H1 (cell line): ENCODE results near the gene SIK3. TPM values are rescaled to one million over a fixed set of nuclear protein-coding genes. Genes with fewer than 3 reads are reported as not detected.

Experiments used
- CTCF ChIA-PET: fragments of 300-600 bp; sonication (Branson Sonifier 250); formaldehyde crosslinking; loops from one replicate; lab custom pipeline; 2021; ENCODE audit not compliant: partially characterized antibody; lab: Charles Lee
- POLR2A ChIA-PET: fragments of 300-600 bp; sonication (Branson Sonifier 250); formaldehyde crosslinking; loops from one replicate; lab custom pipeline; 2021; ENCODE audit warnings: inconsistent platforms; ENCODE audit not compliant: partially characterized antibody; lab: Charles Lee
- DNase-seq, 2 experiments: peaks; one replicate each; pipeline versions ENCODE4 v3.0.0 to v3.0.0-alpha.2; 2010 to 2022; ENCODE audit warnings: low spot score in 2 of 2, low read depth in 1 of 2, mixed read lengths in 1 of 2
- FAIRE-seq: peaks from 2 replicates; lab custom pipeline; 2011; peaks lifted over from hg19 to GRCh38; lab: Jason Lieb, UNC
- H2AFZ ChIP-seq: 2 replicates; pipeline ENCODE4 v1.8.1; 2012; ENCODE audit warnings: low read length, inconsistent platforms
- H2AK5ac ChIP-seq: 2 replicates; pipeline ENCODE4 v1.6.1; 2013; ENCODE audit warnings: low read depth, low read length
- H2BK120ac ChIP-seq: replicated peaks from 2 replicates; pipeline ENCODE3; 2013; ENCODE audit warnings: low read depth, low read length, inconsistent platforms
- H2BK12ac ChIP-seq: 2 replicates; pipeline ENCODE4 v1.6.1; 2013; ENCODE audit warnings: low read depth, low read length
- H2BK15ac ChIP-seq: 2 replicates; pipeline ENCODE4 v1.6.1; 2013; ENCODE audit warnings: low read length
- H2BK20ac ChIP-seq: 2 replicates; pipeline ENCODE4 v1.6.1; 2013; ENCODE audit warnings: low read length
- H2BK5ac ChIP-seq: 2 replicates; pipeline ENCODE4 v1.6.1; 2013; ENCODE audit warnings: low read depth, low read length
- H3K14ac ChIP-seq: 2 replicates; pipeline ENCODE4 v1.6.1; 2013; ENCODE audit warnings: inconsistent platforms; ENCODE audit not compliant: insufficient read length
- H3K18ac ChIP-seq: 2 replicates; pipeline ENCODE4 v1.6.1; 2013; ENCODE audit warnings: low read length; ENCODE audit errors: extremely low read depth
- H3K23ac ChIP-seq: 2 replicates; pipeline ENCODE4 v1.6.1; 2013; ENCODE audit warnings: inconsistent platforms; ENCODE audit not compliant: insufficient read length
- H3K23me2 ChIP-seq: 2 replicates; pipeline ENCODE4 v1.6.1; 2013; ENCODE audit warnings: low read depth, low read length
- H3K27ac ChIP-seq: 2 replicates; pipeline ENCODE4 v1.6.1; 2011; ENCODE audit warnings: low read depth, low read length, inconsistent platforms
- H3K27me3 ChIP-seq, 4 experiments: replicated peaks in 1 of 4; 1 replicate in 1 of 4; 2 replicates in 3 of 4; pipeline versions ENCODE4 v1.6.1 to v1.8.1; 2011 to 2013; ENCODE audit warnings: low read length in 3 of 4, mild to moderate bottlenecking in 3 of 4, inconsistent platforms in 2 of 4, mixed read lengths in 2 of 4, moderate library complexity in 1 of 4; ENCODE audit not compliant: control insufficient read depth in 3 of 4, insufficient read depth in 3 of 4; ENCODE audit errors: extremely low read depth in 1 of 4
- H3K36me3 ChIP-seq, 4 experiments: 2 replicates each; pipeline versions ENCODE4 v1.6.1 to v1.8.1; 2011 to 2013; ENCODE audit warnings: mild to moderate bottlenecking in 4 of 4, low read length in 3 of 4, moderate library complexity in 2 of 4, control low read depth in 1 of 4, inconsistent platforms in 1 of 4; ENCODE audit not compliant: insufficient read depth in 4 of 4, control insufficient read depth in 2 of 4
- H3K4ac ChIP-seq: replicated peaks from 2 replicates; pipeline ENCODE3; 2013; ENCODE audit warnings: low read length, low read depth, mixed read lengths, inconsistent platforms; ENCODE audit not compliant: insufficient read length
- H3K4me1 ChIP-seq, 4 experiments: replicated peaks in 1 of 4; 1 replicate in 1 of 4; 2 replicates in 3 of 4; pipeline versions ENCODE4 v1.6.1 to v1.8.1; 2011 to 2013; ENCODE audit warnings: low read length in 3 of 4, inconsistent platforms in 2 of 4, mixed read lengths in 1 of 4; ENCODE audit not compliant: insufficient read depth in 4 of 4, control insufficient read depth in 3 of 4
- H3K4me2 ChIP-seq, 2 experiments: 2 replicates each; pipeline versions ENCODE4 v1.6.1 to v1.8.1; 2011 to 2013; ENCODE audit warnings: low read depth in 2 of 2, low read length in 2 of 2, control low read depth in 1 of 2, inconsistent platforms in 1 of 2, mild to moderate bottlenecking in 1 of 2; ENCODE audit not compliant: insufficient read depth in 1 of 2
- H3K4me3 ChIP-seq, 4 experiments: fragments of 200-600, 300-600 bp in 1 of 4; sonication (generic), shearing (Covaris generic), sonication (Bioruptor Twin) in 1 of 4; 2 replicates each; pipeline versions ENCODE4 v1.5.1 to v1.8.1; 2011 to 2016; ENCODE audit warnings: low read length in 4 of 4, low read depth in 3 of 4, control low read depth in 2 of 4, inconsistent platforms in 2 of 4, mild to moderate bottlenecking in 2 of 4, mixed read lengths in 1 of 4, moderate library complexity in 1 of 4; ENCODE audit not compliant: insufficient read depth in 2 of 4; ENCODE audit errors: extremely low read depth in 1 of 4
- H3K56ac ChIP-seq: replicated peaks from 2 replicates; pipeline ENCODE3; 2013; ENCODE audit warnings: low read depth, mild to moderate bottlenecking, mixed read lengths, low read length, inconsistent platforms; ENCODE audit not compliant: insufficient read length
- H3K79me1 ChIP-seq: 2 replicates; pipeline ENCODE4 v1.6.1; 2013; ENCODE audit warnings: low read depth, low read length, control low read depth
- H3K79me2 ChIP-seq, 2 experiments: 2 replicates each; pipeline versions ENCODE4 v1.6.1 to v1.8.1; 2012 to 2013; ENCODE audit warnings: low read length in 2 of 2, mild to moderate bottlenecking in 2 of 2, inconsistent platforms in 1 of 2; ENCODE audit not compliant: insufficient read depth in 2 of 2, control insufficient read depth in 1 of 2
- H3K9ac ChIP-seq, 4 experiments: replicated peaks in 1 of 4; 1 replicate in 1 of 4; 2 replicates in 3 of 4; pipeline versions ENCODE4 v1.6.1 to v1.8.1; 2011 to 2013; ENCODE audit warnings: low read depth in 3 of 4, low read length in 3 of 4, control low read depth in 2 of 4, mild to moderate bottlenecking in 2 of 4, moderate library complexity in 2 of 4, inconsistent platforms in 1 of 4; ENCODE audit errors: extremely low read depth in 1 of 4
- H3K9me3 ChIP-seq, 2 experiments: 2 replicates each; pipeline versions ENCODE4 v1.6.1 to v1.8.1; 2012 to 2013; ENCODE audit warnings: mild to moderate bottlenecking in 2 of 2, moderate library complexity in 2 of 2, control low read depth in 1 of 2, inconsistent platforms in 1 of 2, low read depth in 1 of 2, low read length in 1 of 2, mixed read lengths in 1 of 2; ENCODE audit not compliant: insufficient read depth in 2 of 2
- H4K20me1 ChIP-seq, 2 experiments: replicated peaks in 1 of 2; 2 replicates each; pipeline versions ENCODE3 to v1.8.1; 2011 to 2013; ENCODE audit warnings: inconsistent platforms in 2 of 2, low read length in 2 of 2, mild to moderate bottlenecking in 1 of 2; ENCODE audit not compliant: insufficient read depth in 2 of 2, control insufficient read depth in 1 of 2
- H4K5ac ChIP-seq: 2 replicates; pipeline ENCODE4 v1.6.1; 2013; ENCODE audit warnings: low read length, low read depth, mixed read lengths, inconsistent platforms; ENCODE audit not compliant: insufficient read length
- H4K8ac ChIP-seq: 2 replicates; pipeline ENCODE4 v1.8.0; 2013; ENCODE audit warnings: mild to moderate bottlenecking, moderate library complexity, low read length, inconsistent platforms; ENCODE audit not compliant: insufficient read depth; ENCODE audit errors: extremely low read depth
- H4K91ac ChIP-seq: replicated peaks from 2 replicates; pipeline ENCODE3; 2013; ENCODE audit warnings: low read length, mixed read lengths, inconsistent platforms; ENCODE audit not compliant: insufficient read length
- CBX8 ChIP-seq: fragments of 300-800, 300-1000 bp; sonication (generic); IDR thresholded peaks from 2 replicates; pipeline ENCODE4 v1.7.1; 2016; ENCODE audit warnings: low read depth, low read length, borderline replicate concordance
- E2F6 ChIP-seq: IDR thresholded peaks from 2 replicates; pipeline ENCODE4 v1.6.1; 2012; ENCODE audit warnings: inconsistent platforms
- EP300 ChIP-seq, 2 experiments: IDR thresholded peaks; 1 replicate in 1 of 2; 2 replicates in 1 of 2; pipeline ENCODE4 v1.6.1; 2011 to 2012; ENCODE audit warnings: low read depth in 2 of 2, low read length in 2 of 2, mild to moderate bottlenecking in 2 of 2, borderline replicate concordance in 1 of 2, inconsistent platforms in 1 of 2, moderate library complexity in 1 of 2
- EZH2 ChIP-seq: fragments of 200-600 bp; sonication (generic); IDR thresholded peaks from 2 replicates; pipeline ENCODE4 v1.7.1; 2012; ENCODE audit warnings: low read depth, mild to moderate bottlenecking, moderate library complexity, low read length, inconsistent platforms; ENCODE audit not compliant: severe bottlenecking
- HDAC6 ChIP-seq: IDR thresholded peaks from one replicate; pipeline ENCODE4 v1.7.1; 2012; ENCODE audit warnings: low read depth, mild to moderate bottlenecking, inconsistent platforms, low read length, moderate library complexity
- JUN ChIP-seq: IDR thresholded peaks from 2 replicates; pipeline ENCODE4 v1.6.1; 2011; ENCODE audit warnings: low read depth, mild to moderate bottlenecking, improper control_type of control experiment, low read length
- KDM4A ChIP-seq: IDR thresholded peaks from one replicate; pipeline ENCODE4 v1.7.1; 2012; ENCODE audit warnings: low read depth, mild to moderate bottlenecking, moderate library complexity, low read length, inconsistent platforms; ENCODE audit not compliant: severe bottlenecking
- POLR2A ChIP-seq, 2 experiments: IDR thresholded peaks; 1 replicate in 1 of 2; 2 replicates in 1 of 2; pipeline ENCODE4 v1.6.1; 2011; ENCODE audit warnings: low read depth in 2 of 2, low read length in 2 of 2, mild to moderate bottlenecking in 2 of 2; ENCODE audit errors: control extremely low read depth in 1 of 2
- SAP30 ChIP-seq: fragments of 300-600 bp; sonication (generic); IDR thresholded peaks from 2 replicates; pipeline ENCODE4 v1.7.1; 2012; ENCODE audit warnings: low read length, moderate library complexity, mild to moderate bottlenecking, inconsistent platforms; ENCODE audit not compliant: insufficient read depth, insufficient replicate concordance
- SP2 ChIP-seq: IDR thresholded peaks from 2 replicates; pipeline ENCODE4 v1.6.1; 2012; ENCODE audit warnings: mild to moderate bottlenecking, low read length, inconsistent platforms
- SUZ12 ChIP-seq: fragments of 200-600 bp; sonication (generic); IDR thresholded peaks from 2 replicates; pipeline ENCODE4 v1.6.1; 2012; ENCODE audit warnings: mild to moderate bottlenecking, inconsistent platforms, low read length, moderate library complexity, mixed read lengths
- TAF1 ChIP-seq: IDR thresholded peaks from 2 replicates; pipeline ENCODE4 v1.6.1; 2011; ENCODE audit warnings: mild to moderate bottlenecking, low read depth, low read length
- TAF7 ChIP-seq: optimal IDR thresholded peaks from 2 replicates; pipeline ENCODE3; 2011; ENCODE audit warnings: low read depth, mild to moderate bottlenecking, inconsistent platforms, low read length, moderate library complexity, borderline replicate concordance
- polyA plus RNA-seq, 7 experiments: library from polyadenylated mRNA; depleted of rRNA in 3 of 7; stranded (reverse) in 5 of 7; unstranded in 2 of 7; fragments of >200 nt in 5 of 7; fragments of 200-250 nt in 2 of 7; gene quantifications; 1 replicate in 5 of 7; 2 replicates in 1 of 7; 4 replicates in 1 of 7; pipeline versions ENCODE4 v1.2.1 to v1.2.3, GENCODE V29; 2011 to 2013; ENCODE audit warnings: missing spikeins in 2 of 7, mixed read lengths in 2 of 7
- total RNA-seq: library from RNA; stranded (reverse); fragmentation: NEBNext Ultra II Directional; extraction: Animal tissue kit (Norgen Biotek cat#: 25700); gene quantifications from 2 replicates; pipeline ENCODE4 v1.2.1, GENCODE V29; 2021

SIK3 gene
- total and polyA plus RNA-seq, 2 of the 8 experiments (the other 6 are each of a cell fraction or from before 2014, with no cell fraction given), result 19.9 to 32.1 TPM

DNA sequence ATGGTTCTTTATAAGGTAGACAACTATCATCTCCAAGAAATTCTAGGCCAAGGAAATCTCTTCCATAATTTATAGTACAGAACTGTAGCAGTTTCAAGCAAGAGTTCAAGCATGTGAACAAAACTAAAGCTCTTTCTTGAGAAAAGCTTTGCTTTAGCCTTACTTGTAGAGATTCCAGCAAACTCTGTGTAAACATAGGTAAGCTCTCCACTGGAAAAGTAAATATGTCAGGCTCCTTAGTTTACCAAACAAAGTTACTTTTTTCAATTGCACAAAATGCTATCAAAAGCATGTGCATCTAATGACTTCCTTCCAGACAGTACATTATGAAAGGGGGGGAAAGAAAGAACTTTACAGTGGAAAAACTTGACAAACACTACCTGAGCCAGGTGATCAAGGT lies 125.0 kb downstream of the SIK3 start:
- ChIA-PET POLR2A (interaction anchor here (1.3 to 2.4 kb wide), 3 partner anchors 9 to 16 kb away, joined by 3 to 7 read pairs (median 4); no protein-coding TSS in a partner anchor), CTCF (interaction anchor here (0.8 to 2.4 kb wide), 5 partner anchors 9 to 133 kb away, joined by 3 to 11 read pairs (median 6); no protein-coding TSS in a partner anchor)
- no peaks in the 10 kb centered on the region; the same call in 1 of the 2 replicates for H3K23me2 ChIP-seq
- no peak overlapping the region for H3K4ac ChIP-seq
- no peak overlapping the region for H3K23ac ChIP-seq
- FAIRE-seq (no peak), DNase-seq (no peak)
- H3K27me3 ChIP-seq, result no peaks in the 10 kb centered on the region
- no peak overlapping the region for H2BK15ac ChIP-seq
- no peak overlapping the region for H3K9ac ChIP-seq
- peaks cover 0 to 7% (median 3%) of the 10 kb centered on the region in 4 experiments; a peak in 4 of 7 replicates for H3K4me1 ChIP-seq
- no peak overlapping the region for H4K8ac ChIP-seq
- H3K4me2 ChIP-seq, result no peak overlapping the region
- no peak overlapping the region for H2AFZ ChIP-seq
- no peak overlapping the region for H2BK120ac ChIP-seq
- H3K27ac ChIP-seq, result no peak overlapping the region
- no peak overlapping the region for H2BK12ac ChIP-seq
- no peak overlapping the region for H4K5ac ChIP-seq
- no peaks in the 10 kb centered on the region for H4K20me1 ChIP-seq
- no peak overlapping the region for H3K4me3 ChIP-seq
- H2BK5ac ChIP-seq, result no peak overlapping the region
- H4K91ac ChIP-seq, result no peak overlapping the region
- no peaks in the 10 kb centered on the region for H3K36me3 ChIP-seq
- H3K14ac ChIP-seq, result no peak overlapping the region
- H3K79me2 ChIP-seq, result peaks cover 0 to 56% of the 10 kb centered on the region in 2 experiments; a peak in 2 of 4 replicates
- no peak overlapping the region for H3K18ac ChIP-seq
- H3K79me1 ChIP-seq, result no peaks in the 10 kb centered on the region
- H3K9me3 ChIP-seq, result no peaks in the 10 kb centered on the region
- H2BK20ac ChIP-seq, result no peak overlapping the region
- no peak overlapping the region for H2AK5ac ChIP-seq
- no peak overlapping the region for H3K56ac ChIP-seq
- TF ChIP-seq EP300 (IDR thresholded peaks at IDR 0.05; ENCODE audit: borderline replicate concordance in 1 of 2, low read depth in 2 of 2, low read length in 2 of 2) (no peak), HDAC6 (no peak), SUZ12 (no peak), SAP30 (no peak), CBX8 (no peak), JUN (no peak), TAF1 (no peak), EZH2 (no peak), SP2 (no peak), E2F6 (no peak), TAF7 (no peak), POLR2A (IDR thresholded peaks at IDR 0.05; ENCODE audit: control extremely low read depth in 1 of 2, low read depth in 2 of 2, low read length in 2 of 2) (no peak), KDM4A (no peak)
